ENCODE results near the gene MARCOL. TPM values are rescaled to one million over a fixed set of nuclear protein-coding genes. Genes with fewer than 3 reads are reported as not detected.

Gene MARCOL
- total RNA-seq (2022; extraction: Qiagen RNA extraction; ENCODE audit: low read depth), result not detected in 5 replicates

GRCh38 chr5:148238418-148238794, at the start of gene MARCOL:
MARCOL (plus strand) TSS chr5:148238525; CDS start chr5:148238598, 73 bp downstream.

GRCh38 chr5:148202531-148203203, 35.7 kb upstream of the MARCOL start, which contains the start of gene SPINK6:
SPINK6 (plus strand) TSS chr5:148203042; CDS start chr5:148203097, 55 bp downstream.

GRCh38 chr5:148268566-148268965, 30.2 kb downstream of the MARCOL start, which contains the start of gene SPINK13:
SPINK13 (plus strand) TSS chr5:148268794; CDS start chr5:148270073, 1,279 bp downstream.

Other genes starting within 250 kb of the MARCOL start
- not detected in 5 replicates for gene SPINK5, start 174.5 kb upstream of the MARCOL start, total RNA-seq (2022; extraction: Qiagen RNA extraction; ENCODE audit: low read depth)
- not detected in 5 replicates for gene SPINK14, start 70.0 kb upstream of the MARCOL start, total RNA-seq (2022; extraction: Qiagen RNA extraction; ENCODE audit: low read depth)
- gene SPINK6, start 35.5 kb upstream of the MARCOL start, total RNA-seq (2022; extraction: Qiagen RNA extraction; ENCODE audit: low read depth), result 0.26 to 1.4 TPM (median 0.37 TPM) in 5 replicates
- not detected in 5 replicates for gene SPINK13, start 30.3 kb downstream of the MARCOL start, total RNA-seq (2022; extraction: Qiagen RNA extraction; ENCODE audit: low read depth)
- gene SPINK7, start 73.9 kb downstream of the MARCOL start, total RNA-seq (2022; extraction: Qiagen RNA extraction; ENCODE audit: low read depth), result not detected in 5 replicates
- not detected in 5 replicates for gene SPINK9, start 97.0 kb downstream of the MARCOL start, total RNA-seq (2022; extraction: Qiagen RNA extraction; ENCODE audit: low read depth)
- 16.1 to 24.6 TPM (median 17.8 TPM) in 5 replicates for gene FBXO38, start 145.4 kb downstream of the MARCOL start, total RNA-seq (2022; extraction: Qiagen RNA extraction; ENCODE audit: low read depth)